Measurements from ENCODE around the gene ECHDC1.
"Not testable (repeated sequence)": the region's sequence is repeated elsewhere in the genome, so short reads cannot be mapped to it uniquely, and the experiment has no call there.

DNA sequence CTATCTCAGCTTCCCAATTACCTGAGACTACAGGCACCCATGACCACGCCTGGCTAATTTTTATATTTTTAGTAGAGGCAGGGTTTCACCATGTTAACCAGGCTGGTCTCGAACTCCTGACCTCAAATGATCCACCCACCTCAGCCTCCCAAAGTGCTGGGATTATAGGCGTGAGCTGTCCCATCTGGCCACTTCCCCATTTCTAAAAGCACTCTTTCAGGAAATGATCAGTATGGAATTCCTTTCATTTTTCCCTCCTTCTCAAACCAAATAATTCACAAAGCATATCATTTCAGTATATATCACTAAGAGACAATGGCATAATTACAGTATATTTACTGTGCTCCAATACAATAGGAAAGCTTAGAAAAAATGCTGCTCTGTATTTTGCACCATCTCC is 12.2 kb downstream of the ECHDC1 start:
- TF ChIP-seq POLR2A (IDR thresholded peaks at IDR 0.05), result not testable (repeated sequence)
- TF ChIP-seq, protein P1, sequence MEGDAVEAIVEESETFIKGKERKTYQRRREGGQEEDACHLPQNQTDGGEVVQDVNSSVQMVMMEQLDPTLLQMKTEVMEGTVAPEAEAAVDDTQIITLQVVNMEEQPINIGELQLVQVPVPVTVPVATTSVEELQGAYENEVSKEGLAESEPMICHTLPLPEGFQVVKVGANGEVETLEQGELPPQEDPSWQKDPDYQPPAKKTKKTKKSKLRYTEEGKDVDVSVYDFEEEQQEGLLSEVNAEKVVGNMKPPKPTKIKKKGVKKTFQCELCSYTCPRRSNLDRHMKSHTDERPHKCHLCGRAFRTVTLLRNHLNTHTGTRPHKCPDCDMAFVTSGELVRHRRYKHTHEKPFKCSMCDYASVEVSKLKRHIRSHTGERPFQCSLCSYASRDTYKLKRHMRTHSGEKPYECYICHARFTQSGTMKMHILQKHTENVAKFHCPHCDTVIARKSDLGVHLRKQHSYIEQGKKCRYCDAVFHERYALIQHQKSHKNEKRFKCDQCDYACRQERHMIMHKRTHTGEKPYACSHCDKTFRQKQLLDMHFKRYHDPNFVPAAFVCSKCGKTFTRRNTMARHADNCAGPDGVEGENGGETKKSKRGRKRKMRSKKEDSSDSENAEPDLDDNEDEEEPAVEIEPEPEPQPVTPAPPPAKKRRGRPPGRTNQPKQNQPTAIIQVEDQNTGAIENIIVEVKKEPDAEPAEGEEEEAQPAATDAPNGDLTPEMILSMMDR (IDR thresholded peaks at IDR 0.05), result not testable (repeated sequence)
